ENCODE measurements around the gene TMCC3.

The TMCC3 gene

DNA sequence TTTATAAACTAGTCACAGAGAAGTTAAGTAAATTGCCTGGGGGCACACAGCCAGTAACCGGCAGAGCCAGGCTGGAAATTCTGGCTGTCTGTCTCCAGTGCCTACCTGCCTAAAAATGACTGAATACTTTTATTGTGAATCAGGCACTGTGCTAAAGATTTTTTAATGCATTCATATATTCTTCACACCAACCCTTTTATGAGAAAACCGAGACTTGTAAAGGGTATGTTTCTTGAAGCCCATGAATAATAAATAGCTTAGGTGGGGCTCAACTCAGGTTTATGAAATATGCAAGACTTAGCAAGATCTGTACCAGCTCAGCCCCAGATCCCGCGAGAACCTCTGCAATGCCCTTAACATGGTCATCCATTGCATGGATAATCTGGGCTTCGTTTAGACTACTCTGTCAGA is 60.8 kb downstream of the TMCC3 start:
- no peak for ATAC-seq (ENCODE audit: insufficient read depth, low read depth)

DNA sequence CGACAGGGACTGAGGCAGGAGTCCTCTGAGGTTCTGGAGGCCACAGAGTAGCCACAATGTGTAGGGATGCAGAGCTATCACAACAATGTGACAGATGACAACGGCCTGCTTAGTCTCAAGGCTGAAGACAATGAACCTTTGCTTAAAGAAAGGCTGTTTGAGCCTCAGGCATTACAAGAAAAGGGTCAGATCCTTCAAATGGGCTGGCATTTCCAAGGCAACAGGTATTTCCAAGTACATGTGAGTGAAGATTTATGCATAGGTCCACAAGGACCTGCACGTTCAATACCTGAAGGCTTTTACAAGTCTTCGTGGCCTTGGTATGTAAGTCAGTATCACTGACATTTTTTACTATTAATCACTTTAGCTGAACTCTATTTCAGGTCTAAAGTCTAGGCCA is 62.0 kb downstream of the TMCC3 start:
- TF ChIP-seq, protein P1, sequence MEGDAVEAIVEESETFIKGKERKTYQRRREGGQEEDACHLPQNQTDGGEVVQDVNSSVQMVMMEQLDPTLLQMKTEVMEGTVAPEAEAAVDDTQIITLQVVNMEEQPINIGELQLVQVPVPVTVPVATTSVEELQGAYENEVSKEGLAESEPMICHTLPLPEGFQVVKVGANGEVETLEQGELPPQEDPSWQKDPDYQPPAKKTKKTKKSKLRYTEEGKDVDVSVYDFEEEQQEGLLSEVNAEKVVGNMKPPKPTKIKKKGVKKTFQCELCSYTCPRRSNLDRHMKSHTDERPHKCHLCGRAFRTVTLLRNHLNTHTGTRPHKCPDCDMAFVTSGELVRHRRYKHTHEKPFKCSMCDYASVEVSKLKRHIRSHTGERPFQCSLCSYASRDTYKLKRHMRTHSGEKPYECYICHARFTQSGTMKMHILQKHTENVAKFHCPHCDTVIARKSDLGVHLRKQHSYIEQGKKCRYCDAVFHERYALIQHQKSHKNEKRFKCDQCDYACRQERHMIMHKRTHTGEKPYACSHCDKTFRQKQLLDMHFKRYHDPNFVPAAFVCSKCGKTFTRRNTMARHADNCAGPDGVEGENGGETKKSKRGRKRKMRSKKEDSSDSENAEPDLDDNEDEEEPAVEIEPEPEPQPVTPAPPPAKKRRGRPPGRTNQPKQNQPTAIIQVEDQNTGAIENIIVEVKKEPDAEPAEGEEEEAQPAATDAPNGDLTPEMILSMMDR (IDR thresholded peaks at IDR 0.05; ENCODE audit: borderline replicate concordance, extremely low read depth, low read length, poor library complexity, severe bottlenecking) = no peak
- TF ChIP-seq EZH2 (IDR thresholded peaks at IDR 0.05; ENCODE audit: borderline replicate concordance, low read depth, low read length, severe bottlenecking) = no peak
- Histone ChIP-seq H3K4me2 (ENCODE audit: insufficient read depth, low read length) (no peak overlapping the region), H3K9ac (ENCODE audit: low read depth, low read length) (no peak overlapping the region), H3K27me3 (ENCODE audit: insufficient read depth, low read length, poor library complexity) (peaks cover 2% of the 10 kb centered on the region), H3K27ac (ENCODE audit: low read length) (no peak overlapping the region), H3K36me3 (ENCODE audit: insufficient read depth, low read length) (no peaks in the 10 kb centered on the region), H3K9me3 (ENCODE audit: insufficient read depth, low read length, severe bottlenecking) (no peaks in the 10 kb centered on the region), H3K4me3 (ENCODE audit: low read depth in 1 of 2, low read length in 2 of 2) (no peak overlapping the region), H3K79me2 (ENCODE audit: insufficient read depth, low read length) (no peaks in the 10 kb centered on the region), H4K20me1 (ENCODE audit: insufficient read depth, low read length) (no peaks in the 10 kb centered on the region), H2AFZ (ENCODE audit: low read depth, low read length) (no peak overlapping the region), H3K4me1 (ENCODE audit: insufficient read depth, low read length) (no peaks in the 10 kb centered on the region)
- ATAC-seq (ENCODE audit: insufficient read depth, low read depth) (no peak), DNase-seq (no peak)

More for the DNA sequence above, 60.8 kb downstream of the TMCC3 start:
- no peak overlapping the region for H3K27ac ChIP-seq (ENCODE audit: low read length)
- no peaks in the 10 kb centered on the region for H4K20me1 ChIP-seq (ENCODE audit: insufficient read depth, low read length)
- no peaks in the 10 kb centered on the region for H3K9me3 ChIP-seq (ENCODE audit: insufficient read depth, low read length, severe bottlenecking)
- H3K4me3 ChIP-seq (ENCODE audit: low read depth in 1 of 2, low read length in 2 of 2) = no peak overlapping the region
- TF ChIP-seq, protein P1 (IDR thresholded peaks at IDR 0.05; ENCODE audit: borderline replicate concordance, extremely low read depth, low read length, poor library complexity, severe bottlenecking) = no peak
- no peak for TF ChIP-seq EZH2 (IDR thresholded peaks at IDR 0.05; ENCODE audit: borderline replicate concordance, low read depth, low read length, severe bottlenecking)
- peaks cover 2% of the 10 kb centered on the region for H3K27me3 ChIP-seq (ENCODE audit: insufficient read depth, low read length, poor library complexity)
- no peak for DNase-seq
- no peak overlapping the region for H3K4me2 ChIP-seq (ENCODE audit: insufficient read depth, low read length)
- no peak overlapping the region for H2AFZ ChIP-seq (ENCODE audit: low read depth, low read length)
- H3K36me3 ChIP-seq (ENCODE audit: insufficient read depth, low read length) = no peaks in the 10 kb centered on the region
- peaks cover 7% of the 10 kb centered on the region; the same call in 1 of the 2 replicates for H3K4me1 ChIP-seq (ENCODE audit: insufficient read depth, low read length)
- H3K79me2 ChIP-seq (ENCODE audit: insufficient read depth, low read length) = no peaks in the 10 kb centered on the region
- H3K9ac ChIP-seq (ENCODE audit: low read depth, low read length) = no peak overlapping the region

DNA sequence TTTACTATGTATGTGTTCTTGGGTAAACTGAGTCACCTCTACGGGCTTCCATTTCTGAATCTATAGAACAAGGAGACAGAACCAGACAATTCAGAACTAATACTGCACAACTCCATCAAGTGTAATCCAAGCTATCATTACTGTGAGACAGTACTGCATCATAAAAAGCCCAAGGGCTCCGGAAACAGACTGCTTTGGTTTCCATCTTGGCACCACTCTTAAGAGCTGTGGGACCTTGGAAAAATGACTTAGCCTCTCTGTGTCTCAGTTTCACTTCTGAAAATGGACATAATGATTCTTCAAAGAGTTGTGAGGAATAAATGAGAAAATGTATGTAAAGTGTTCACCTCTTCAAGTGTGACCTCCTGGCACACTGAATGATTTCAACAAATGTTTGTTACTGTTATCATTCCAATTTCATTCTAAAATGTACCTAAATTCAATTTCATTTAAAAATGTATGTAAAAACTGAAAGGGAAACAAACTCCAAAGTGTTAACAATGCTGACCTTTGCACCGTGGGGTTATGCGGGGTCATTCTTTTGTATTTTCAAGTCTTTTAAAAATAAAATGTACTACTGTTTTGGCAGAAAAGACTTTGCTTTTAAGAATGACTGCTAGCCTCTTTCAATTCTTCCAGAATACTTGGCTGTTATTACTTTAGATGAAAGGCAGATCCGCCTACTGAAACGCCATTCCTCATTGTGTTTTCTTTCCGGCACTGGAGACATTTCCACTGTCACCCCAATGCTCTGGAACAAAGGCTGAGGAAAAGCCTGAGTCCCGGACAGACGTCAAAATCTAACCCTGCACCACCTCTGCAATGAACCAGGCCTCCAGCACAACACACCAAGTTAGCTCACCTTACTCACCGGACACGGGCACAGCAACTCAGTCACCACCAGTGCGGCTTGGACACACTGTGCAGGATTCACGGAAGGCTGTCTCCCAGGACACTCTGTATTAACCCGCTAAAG is 62.8 kb downstream of the TMCC3 start:
- Histone ChIP-seq H2AFZ (ENCODE audit: low read depth, low read length) (no peak overlapping the region), H3K4me2 (ENCODE audit: insufficient read depth, low read length) (no peak overlapping the region), H3K4me3 (ENCODE audit: low read depth in 1 of 2, low read length in 2 of 2) (no peak overlapping the region), H3K9ac (ENCODE audit: low read depth, low read length) (no peak overlapping the region), H3K79me2 (ENCODE audit: insufficient read depth, low read length) (no peaks in the 10 kb centered on the region), H3K27ac (ENCODE audit: low read length) (no peak overlapping the region), H4K20me1 (ENCODE audit: insufficient read depth, low read length) (no peaks in the 10 kb centered on the region), H3K36me3 (ENCODE audit: insufficient read depth, low read length) (no peaks in the 10 kb centered on the region), H3K9me3 (ENCODE audit: insufficient read depth, low read length, severe bottlenecking) (no peaks in the 10 kb centered on the region), H3K4me1 (ENCODE audit: insufficient read depth, low read length) (no peaks in the 10 kb centered on the region), H3K27me3 (ENCODE audit: insufficient read depth, low read length, poor library complexity) (peaks cover 2% of the 10 kb centered on the region)
- ATAC-seq (ENCODE audit: insufficient read depth, low read depth) (no peak), DNase-seq (no peak)
- TF ChIP-seq, protein P1 (IDR thresholded peaks at IDR 0.05; ENCODE audit: borderline replicate concordance, extremely low read depth, low read length, poor library complexity, severe bottlenecking) = no peak
- no peak for TF ChIP-seq EZH2 (IDR thresholded peaks at IDR 0.05; ENCODE audit: borderline replicate concordance, low read depth, low read length, severe bottlenecking)
